Endodermal cell (in vitro differentiated cells): Measurements from ENCODE around the gene ZNF740. TPM values are rescaled to one million over a fixed set of nuclear protein-coding genes. Genes with fewer than 3 reads are reported as not detected.

ENCODE experiments used
- DNase-seq: peaks from one replicate; pipeline ENCODE4 v3.0.0-alpha.2; 2017
- H3K27ac ChIP-seq: 2 replicates; pipeline ENCODE4 v1.5.1; 2013; ENCODE audit warnings: mild to moderate bottlenecking, low read depth, low read length, moderate library complexity
- H3K27me3 ChIP-seq: 2 replicates; pipeline ENCODE4 v1.6.1; 2013; ENCODE audit warnings: mild to moderate bottlenecking, low read length, moderate library complexity; ENCODE audit not compliant: insufficient read depth, control insufficient read depth, poor library complexity, severe bottlenecking
- H3K36me3 ChIP-seq: 2 replicates; pipeline ENCODE4 v1.7.0; 2013; ENCODE audit warnings: mild to moderate bottlenecking, low read length, moderate library complexity; ENCODE audit not compliant: control insufficient read depth, insufficient read depth
- H3K4me1 ChIP-seq: one replicate; pipeline ENCODE4 v1.7.0; 2013; ENCODE audit warnings: low read length; ENCODE audit not compliant: control insufficient read depth, insufficient read depth
- H3K4me3 ChIP-seq: 2 replicates; pipeline ENCODE4 v1.5.1; 2013; ENCODE audit warnings: mild to moderate bottlenecking, low read length, moderate library complexity
- H3K9ac ChIP-seq: 2 replicates; pipeline ENCODE4 v1.6.1; 2013; ENCODE audit warnings: mild to moderate bottlenecking, low read length, moderate library complexity; ENCODE audit not compliant: poor library complexity, severe bottlenecking; ENCODE audit errors: extremely low read depth
- H3K9me3 ChIP-seq: 2 replicates; pipeline ENCODE4 v1.6.1; 2013; ENCODE audit warnings: mild to moderate bottlenecking, low read length, moderate library complexity; ENCODE audit not compliant: control insufficient read depth
- H3K27ac Mint-ChIP-seq: 2 replicates; pipeline ENCODE4 v1.8.0; 2020; ENCODE audit warnings: mixed read lengths
- H3K27me3 Mint-ChIP-seq: 2 replicates; pipeline ENCODE4 v1.8.0; 2021; ENCODE audit warnings: mild to moderate bottlenecking, mixed read lengths; ENCODE audit not compliant: insufficient read depth
- H3K36me3 Mint-ChIP-seq: 2 replicates; pipeline ENCODE4 v1.8.0; 2020; ENCODE audit warnings: low read depth, mixed read lengths
- H3K4me1 Mint-ChIP-seq: 2 replicates; pipeline ENCODE4 v1.8.0; 2020; ENCODE audit warnings: mixed read lengths
- H3K4me3 Mint-ChIP-seq: 2 replicates; pipeline ENCODE4 v1.8.0; 2020; ENCODE audit warnings: mild to moderate bottlenecking, moderate library complexity, mixed read lengths
- H3K9me3 Mint-ChIP-seq: 2 replicates; pipeline ENCODE4 v1.8.0; 2020; ENCODE audit warnings: mild to moderate bottlenecking, mixed read lengths
- WGBS, 2 experiments: methylation state at CpG; one replicate each; pipeline versions ENCODE4 v1.1.5 to v1.1.7; 2013; ENCODE audit warnings: missing lambda C conversion rate in 2 of 2, mixed read lengths in 1 of 2; ENCODE audit not compliant: insufficient coverage in 1 of 2, insufficient read length in 1 of 2; 5-methylcytosine and 5-hydroxymethylcytosine counted together
- total RNA-seq, 2 donors: library from RNA; stranded (reverse); fragmentation: NEBNext Ultra II Directional in 1 of 2; extraction: Animal tissue kit (Norgen Biotek cat#: 25700) in 1 of 2; gene quantifications; 2 replicates in 1 of 2; 3 replicates in 1 of 2; pipeline ENCODE4 v1.2.1, GENCODE V29; 2021
- TF ChIP-seq, protein P1 (sequence below): fragments of 200-600 bp; sonication (generic); conservative IDR thresholded peaks from 2 replicates; pipeline ENCODE4 v1.5.0; 2021; ENCODE audit warnings: antibody characterized with exemption, mild to moderate bottlenecking

The ZNF740 gene
- total RNA-seq, 2 donors from 2014 or later, result 54.0 to 54.6 TPM

DNA sequence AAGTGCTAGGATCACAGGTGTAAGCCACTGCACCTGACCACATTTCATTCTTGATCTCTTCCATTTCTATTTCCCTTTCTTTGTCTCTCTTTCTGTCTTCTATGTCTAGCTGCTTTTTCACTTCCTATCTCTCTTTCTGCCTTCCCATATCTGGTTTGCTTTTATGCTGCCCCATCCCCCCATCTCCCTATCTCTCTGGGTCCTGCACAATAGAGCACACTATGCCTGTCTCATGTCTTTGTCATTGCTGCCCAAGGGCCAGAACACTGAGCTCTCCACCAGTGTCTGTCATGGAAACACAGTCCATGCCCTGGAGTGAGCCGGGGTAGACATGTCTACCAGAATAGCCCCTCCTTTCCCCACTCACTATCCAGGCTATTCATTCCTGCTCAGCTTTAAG lies 63.8 kb downstream of the ZNF740 start:
- no peak for DNase-seq
- WGBS, 2 experiments, result 69 to 92% methylated on average over 1 of the region's 1 CpG
- Histone ChIP-seq H3K4me3 (no peak overlapping the region), H3K36me3 (no peaks in the 10 kb centered on the region), H3K27ac (peak overlapping the region; percentile 77), H3K27me3 (no peaks in the 10 kb centered on the region), H3K4me1 (no peaks in the 10 kb centered on the region), H3K9me3 (no peaks in the 10 kb centered on the region), H3K9ac (no peak overlapping the region)
- Mint-ChIP-seq H3K4me1 (peaks cover 31% of the 10 kb centered on the region), H3K36me3 (no peaks in the 10 kb centered on the region), H3K4me3 (no peak overlapping the region), H3K9me3 (no peaks in the 10 kb centered on the region), H3K27ac (peak overlapping the region; percentile 29), H3K27me3 (peaks cover 11% of the 10 kb centered on the region)
- TF ChIP-seq, protein P1, sequence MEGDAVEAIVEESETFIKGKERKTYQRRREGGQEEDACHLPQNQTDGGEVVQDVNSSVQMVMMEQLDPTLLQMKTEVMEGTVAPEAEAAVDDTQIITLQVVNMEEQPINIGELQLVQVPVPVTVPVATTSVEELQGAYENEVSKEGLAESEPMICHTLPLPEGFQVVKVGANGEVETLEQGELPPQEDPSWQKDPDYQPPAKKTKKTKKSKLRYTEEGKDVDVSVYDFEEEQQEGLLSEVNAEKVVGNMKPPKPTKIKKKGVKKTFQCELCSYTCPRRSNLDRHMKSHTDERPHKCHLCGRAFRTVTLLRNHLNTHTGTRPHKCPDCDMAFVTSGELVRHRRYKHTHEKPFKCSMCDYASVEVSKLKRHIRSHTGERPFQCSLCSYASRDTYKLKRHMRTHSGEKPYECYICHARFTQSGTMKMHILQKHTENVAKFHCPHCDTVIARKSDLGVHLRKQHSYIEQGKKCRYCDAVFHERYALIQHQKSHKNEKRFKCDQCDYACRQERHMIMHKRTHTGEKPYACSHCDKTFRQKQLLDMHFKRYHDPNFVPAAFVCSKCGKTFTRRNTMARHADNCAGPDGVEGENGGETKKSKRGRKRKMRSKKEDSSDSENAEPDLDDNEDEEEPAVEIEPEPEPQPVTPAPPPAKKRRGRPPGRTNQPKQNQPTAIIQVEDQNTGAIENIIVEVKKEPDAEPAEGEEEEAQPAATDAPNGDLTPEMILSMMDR, result no peak

Other genes with a start within 250 kb of the ZNF740 start
- 1,000 to 10,000 TPM in 1 of 2 donors, 100 to 1,000 TPM in 1; 858 to 1,019 TPM for gene KRT18, start 231.6 kb upstream of the ZNF740 start, total RNA-seq
- 100 to 1,000 TPM; 596 to 655 TPM for gene EIF4B, start 174.3 kb upstream of the ZNF740 start, total RNA-seq
- 10 to 100 TPM; 10.2 to 12.6 TPM for gene TNS2, start 130.7 kb upstream of the ZNF740 start, total RNA-seq
- gene SPRYD3, start 101.3 kb upstream of the ZNF740 start, total RNA-seq, result 10 to 100 TPM; 13.0 to 18.4 TPM
- gene IGFBP6, start 83.1 kb upstream of the ZNF740 start, total RNA-seq, result 10 to 100 TPM; 21.7 to 48.4 TPM
- under 1 TPM; 0.46 to 0.71 TPM for gene SOAT2, start 77.2 kb upstream of the ZNF740 start, total RNA-seq
- 10 to 100 TPM; 24.9 to 38.2 TPM for gene CSAD, start 203 bp downstream of the ZNF740 start, total RNA-seq
- gene ITGB7, start 26.5 kb downstream of the ZNF740 start, total RNA-seq, result 1 to 10 TPM; 1.4 TPM
- 10 to 100 TPM; 19.5 to 26.8 TPM for gene RARG, start 51.5 kb downstream of the ZNF740 start, total RNA-seq
- gene ESPL1, start 87.6 kb downstream of the ZNF740 start, total RNA-seq, result 10 to 100 TPM; 33.3 to 50.7 TPM
- 100 to 1,000 TPM; 322 to 403 TPM for gene PFDN5, start 114.8 kb downstream of the ZNF740 start, total RNA-seq
- 10 to 100 TPM; 55.3 to 74.2 TPM for gene MYG1, start 119.0 kb downstream of the ZNF740 start, total RNA-seq
- 10 to 100 TPM; 69.4 to 82.4 TPM for gene AAAS, start 140.9 kb downstream of the ZNF740 start, total RNA-seq
- gene SP7, start 155.6 kb downstream of the ZNF740 start, total RNA-seq, result not detected
- 10 to 100 TPM; 91.2 to 99.5 TPM for gene SP1, start 199.5 kb downstream of the ZNF740 start, total RNA-seq
- gene AMHR2, start 243.1 kb downstream of the ZNF740 start, total RNA-seq, result 10 to 100 TPM; 17.1 to 23.6 TPM